GM13977 (cell line): ENCODE results near the gene STARD10.

Experiments
- DNase-seq: peaks from one replicate; pipeline ENCODE4 v3.0.0; 2012; ENCODE audit warnings: low spot score
- CTCF ChIP-seq: IDR thresholded peaks from 2 replicates; pipeline ENCODE4 v1.5.1; 2012; ENCODE audit warnings: mild to moderate bottlenecking, control low read depth; ENCODE audit not compliant: insufficient read depth; ENCODE audit errors: extremely low read depth, missing control alignments
- in situ Hi-C: fragments of 300-500 bp; cut with MboI; formaldehyde crosslinking; loops from one replicate; pipeline ENCODE4 v1.12.0; 2022; ENCODE audit warnings: low sequenced_read_pairs, low pct_unique_long_range_greater_than_20kb, mixed read lengths, inconsistent platforms; ENCODE audit not compliant: unreplicated experiment

Gene STARD10

GRCh38 chr11:72751116-72752087 is 42.4 kb downstream of the STARD10 start:
- DNase-seq: peak; percentile 47
- in situ Hi-C loops: no loop called here
- no peak for TF ChIP-seq CTCF

- no peak for TF ChIP-seq CTCF
- DNase-seq: no peak
- in situ Hi-C loops: no loop called here
Measured at GRCh38 chr11:72750556-72751115, 43.2 kb downstream of the STARD10 start.

- in situ Hi-C loops: no loop called here
- TF ChIP-seq CTCF: no peak
- no peak for DNase-seq
Measured at GRCh38 chr11:72750086-72750485, 43.8 kb downstream of the STARD10 start.

- no peak for TF ChIP-seq CTCF
- no peak for DNase-seq
- in situ Hi-C loops: no loop called here
Measured at GRCh38 chr11:72747289-72747855, 46.5 kb downstream of the STARD10 start.

GRCh38 chr11:72746821-72747220 is 47.0 kb downstream of the STARD10 start:
- in situ Hi-C loops: no loop called here
- DNase-seq: no peak
- no peak for TF ChIP-seq CTCF

- TF ChIP-seq CTCF: no peak
- no peak for DNase-seq
- in situ Hi-C loops: no loop called here
Measured at GRCh38 chr11:72745925-72746550, 47.8 kb downstream of the STARD10 start.
